ENCODE data around the gene EIPR1. TPM values are rescaled to one million over a fixed set of nuclear protein-coding genes. Genes with fewer than 3 reads are reported as not detected.

The EIPR1 gene
- total and polyA plus RNA-seq, 2 of the 13 experiments (the other 11 are each of a cell fraction or from before 2014, with no cell fraction given), result 70.0 to 96.3 TPM

GRCh38 chr2:3262437-3263388, 114.9 kb downstream of the EIPR1 start:
- H4K20me1 ChIP-seq (ENCODE audit: insufficient read depth, low read length), result peaks cover 4% of the 10 kb centered on the region; the same call in 1 of the 2 replicates
- in situ Hi-C loops (cut with HindIII; ENCODE audit: extremely low pct_ligation_motif_present, low pct_unique_long_range_greater_than_20kb) (no loop called here), intact Hi-C loops (cut with micrococcal nuclease; ENCODE audit: unreplicated experiment) (no loop called here)
- ATAC-seq, result no peak; the same call in 2 of the 3 replicates
- no peaks in the 10 kb centered on the region for H3K4me1 ChIP-seq (ENCODE audit: insufficient read depth, low read length)
- ChIA-PET POLR2A (no interaction called here), CTCF (ENCODE audit: low intra/inter-chr PET ratio, low total read pairs) (no interaction called here)
- peaks cover 3% of the 10 kb centered on the region for H3K79me2 ChIP-seq (ENCODE audit: insufficient read depth, low read length)
- no peak overlapping the region for H3K9ac ChIP-seq (ENCODE audit: insufficient read depth, low read depth, low read length)
- 96% methylated on average over 18 of the region's 18 CpGs for WGBS (ENCODE audit: low lambda C conversion rate)
- H3K36me3 ChIP-seq (replicated peaks in 1 of 2; ENCODE audit: control insufficient read depth in 1 of 2, insufficient read depth in 2 of 2, low read length in 2 of 2), result peaks cover 9 to 18% of the 10 kb centered on the region in 2 experiments; a peak in 4 of 5 replicates
- no peak overlapping the region for H3K27ac ChIP-seq (ENCODE audit: extremely low read length, insufficient read depth, low read length)
- no peaks in the 10 kb centered on the region for H3K9me3 ChIP-seq (ENCODE audit: low read length)
- no peak overlapping the region for H2AFZ ChIP-seq (ENCODE audit: low read length)
- FAIRE-seq, result no peak
- no peak overlapping the region for H3K4me3 ChIP-seq (replicated peaks in 1 of 3; ENCODE audit: insufficient read depth in 1 of 3, low read depth in 2 of 3, low read length in 3 of 3)
- no peaks in the 10 kb centered on the region for H3K27me3 ChIP-seq (ENCODE audit: control insufficient read depth in 1 of 2, insufficient read depth in 2 of 2, low read length in 2 of 2)
- no peak for TF ChIP-seq ZNF234 (CRISPR knock-in tag; conservative IDR thresholded peaks at IDR 0.05)
- no peak for TF ChIP-seq ZNF446 (CRISPR knock-in tag; IDR thresholded peaks at IDR 0.05)
- no peak for TF ChIP-seq ZNF784 (CRISPR knock-in tag; IDR thresholded peaks at IDR 0.05; ENCODE audit: borderline replicate concordance)
- TF ChIP-seq ATAD3A (CRISPR knock-in tag; IDR thresholded peaks at IDR 0.05), result no peak
- no peak for TF ChIP-seq ZNF720 (CRISPR knock-in tag; IDR thresholded peaks at IDR 0.05)
- TF ChIP-seq MEIS2 (CRISPR knock-in tag; IDR thresholded peaks at IDR 0.05), result no peak
- no peak for TF ChIP-seq MBD4 (IDR thresholded peaks at IDR 0.05; ENCODE audit: borderline replicate concordance, low read length)
- no peak for TF ChIP-seq TAF15 (IDR thresholded peaks at IDR 0.05; ENCODE audit: low read depth, low read length, poor library complexity, severe bottlenecking)
- TF ChIP-seq ZBTB10 (CRISPR knock-in tag; IDR thresholded peaks at IDR 0.05; ENCODE audit: borderline replicate concordance), result no peak
- no peak for TF ChIP-seq ISX (CRISPR knock-in tag; conservative IDR thresholded peaks at IDR 0.05)
- no peak for TF ChIP-seq CHD2 (IDR thresholded peaks at IDR 0.05; ENCODE audit: low read depth, low read length)
- TF ChIP-seq MAZ (IDR thresholded peaks at IDR 0.05; ENCODE audit: borderline replicate concordance, low read depth, low read length), result no peak
- no peak for TF ChIP-seq MAZ (CRISPR knock-in tag; IDR thresholded peaks at IDR 0.05; ENCODE audit: low read depth)
- TF ChIP-seq ZNF883 (CRISPR knock-in tag; IDR thresholded peaks at IDR 0.05; ENCODE audit: not compliant biosample characterization), result no peak
- no peak overlapping the region for H3K4me2 ChIP-seq (ENCODE audit: low read depth, low read length)
- no TSS peak for BruUV-seq (replicated peaks)
- DNase-seq (ENCODE audit: low spot score), result no peak

All from HepG2 (cell line).